Thoracic aorta (tissue), 2 donors: ENCODE data around the gene DLGAP4. TPM values are rescaled to one million over a fixed set of nuclear protein-coding genes. Genes with fewer than 3 reads are reported as not detected.

Experiments
- ATAC-seq: fragments of 150-250 bp; one replicate; pipeline ENCODE4 v1.8.0; 2017; ENCODE audit warnings: low read depth; ENCODE audit not compliant: insufficient number of reproducible peaks, low FRiP score
- DNase-seq: peaks from one replicate; pipeline ENCODE4 v3.0.0-alpha.2; 2020; ENCODE audit warnings: low spot score
- H3K27ac ChIP-seq, 2 donors: fragments of 200-600 bp; sonication (generic); 1 replicate in 1 of 2; 2 replicates in 1 of 2; pipeline ENCODE4 v1.5.1; 2016; ENCODE audit warnings: mild to moderate bottlenecking in 2 of 2, moderate library complexity in 2 of 2
- H3K27me3 ChIP-seq: fragments of 200-600 bp; sonication (generic); replicated peaks from 2 replicates; pipeline ENCODE4 v1.6.0; 2016; ENCODE audit warnings: mild to moderate bottlenecking; ENCODE audit not compliant: insufficient read depth
- H3K36me3 ChIP-seq: fragments of 200-600 bp; sonication (generic); one replicate; pipeline ENCODE4 v1.5.1; 2016
- H3K4me1 ChIP-seq, 2 donors: fragments of 200-600 bp; sonication (generic); 1 replicate in 1 of 2; 2 replicates in 1 of 2; pipeline versions ENCODE4 v1.5.1 to v1.6.0; 2016; ENCODE audit warnings: low read depth in 2 of 2, mild to moderate bottlenecking in 1 of 2; ENCODE audit not compliant: control insufficient read depth in 1 of 2
- H3K4me3 ChIP-seq: fragments of 200-600 bp; sonication (generic); 2 replicates; pipeline ENCODE4 v1.5.1; 2016; ENCODE audit warnings: mild to moderate bottlenecking
- H3K9me3 ChIP-seq: fragments of 200-600 bp; sonication (generic); 2 replicates; pipeline ENCODE4 v1.5.1; 2016
- total RNA-seq, 2 donors: library from RNA; depleted of rRNA; stranded (reverse); fragments of >200 nt; gene quantifications; one replicate each; pipeline versions ENCODE4 v1.1.0 to v1.2.3, GENCODE V29; 2016
- TF ChIP-seq, protein P1 (sequence below): fragments of 200-600 bp; sonication (generic); IDR thresholded peaks from one replicate; pipeline ENCODE4 v1.5.1; 2019; ENCODE audit warnings: antibody characterized with exemption

DLGAP4 gene
- total RNA-seq, 2 donors from 2014 or later: 66.2 to 105 TPM

DNA sequence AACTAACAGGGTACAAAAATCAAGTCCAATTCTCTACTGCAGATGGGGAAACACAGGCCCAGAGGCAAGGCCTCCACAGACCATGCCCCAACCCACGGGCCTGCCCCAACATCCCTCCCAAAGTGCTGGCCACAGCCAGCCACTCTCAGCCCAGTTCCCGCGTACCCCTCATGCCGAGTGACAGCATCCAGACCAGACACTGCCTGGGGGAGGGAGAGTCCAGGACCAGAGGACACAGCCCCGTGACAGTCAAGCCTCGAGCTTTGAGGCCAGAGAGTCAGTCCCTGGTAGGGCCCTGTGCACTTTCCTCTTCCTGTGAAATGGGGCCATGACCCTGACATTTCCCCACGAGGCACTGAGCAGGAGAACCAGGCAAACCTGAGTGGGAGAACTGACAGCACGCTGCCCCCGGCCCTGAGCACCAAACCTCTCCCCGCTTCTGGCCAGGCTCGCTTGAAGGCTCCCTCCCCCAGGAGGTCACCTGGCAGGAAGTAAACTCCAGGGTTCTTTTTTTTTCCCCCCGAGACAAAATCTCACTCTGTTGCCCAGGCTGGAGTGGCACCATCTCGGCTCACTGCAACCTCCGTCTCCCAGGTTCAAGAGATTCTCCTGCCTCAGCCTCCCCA lies 240.1 kb downstream of the DLGAP4 start:
- H3K4me1 ChIP-seq: peaks cover 12 to 76% of the 10 kb centered on the region in 2 donors
- no peaks in the 10 kb centered on the region for H3K9me3 ChIP-seq
- no peak for ATAC-seq
- peaks cover 41% of the 10 kb centered on the region for H3K36me3 ChIP-seq
- peak overlapping the region; percentile 38 to 57 for H3K27ac ChIP-seq
- H3K4me3 ChIP-seq: peak overlapping the region; percentile 91
- H3K27me3 ChIP-seq: no peaks in the 10 kb centered on the region
- DNase-seq: no peak
- TF ChIP-seq, protein P1, sequence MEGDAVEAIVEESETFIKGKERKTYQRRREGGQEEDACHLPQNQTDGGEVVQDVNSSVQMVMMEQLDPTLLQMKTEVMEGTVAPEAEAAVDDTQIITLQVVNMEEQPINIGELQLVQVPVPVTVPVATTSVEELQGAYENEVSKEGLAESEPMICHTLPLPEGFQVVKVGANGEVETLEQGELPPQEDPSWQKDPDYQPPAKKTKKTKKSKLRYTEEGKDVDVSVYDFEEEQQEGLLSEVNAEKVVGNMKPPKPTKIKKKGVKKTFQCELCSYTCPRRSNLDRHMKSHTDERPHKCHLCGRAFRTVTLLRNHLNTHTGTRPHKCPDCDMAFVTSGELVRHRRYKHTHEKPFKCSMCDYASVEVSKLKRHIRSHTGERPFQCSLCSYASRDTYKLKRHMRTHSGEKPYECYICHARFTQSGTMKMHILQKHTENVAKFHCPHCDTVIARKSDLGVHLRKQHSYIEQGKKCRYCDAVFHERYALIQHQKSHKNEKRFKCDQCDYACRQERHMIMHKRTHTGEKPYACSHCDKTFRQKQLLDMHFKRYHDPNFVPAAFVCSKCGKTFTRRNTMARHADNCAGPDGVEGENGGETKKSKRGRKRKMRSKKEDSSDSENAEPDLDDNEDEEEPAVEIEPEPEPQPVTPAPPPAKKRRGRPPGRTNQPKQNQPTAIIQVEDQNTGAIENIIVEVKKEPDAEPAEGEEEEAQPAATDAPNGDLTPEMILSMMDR: no peak

GRCh38 chr20:36547186-36548005 lies 241.3 kb downstream of the DLGAP4 start:
- H3K36me3 ChIP-seq: peaks cover 40% of the 10 kb centered on the region
- peak overlapping the region; percentile 38 to 57 for H3K27ac ChIP-seq
- TF ChIP-seq, protein P1: no peak
- no peaks in the 10 kb centered on the region for H3K27me3 ChIP-seq
- no peak overlapping the region for H3K4me3 ChIP-seq
- DNase-seq (no peak), ATAC-seq (no peak)
- H3K9me3 ChIP-seq: no peaks in the 10 kb centered on the region
- peaks cover 12 to 76% of the 10 kb centered on the region in 2 donors for H3K4me1 ChIP-seq

- Histone ChIP-seq H3K27ac (peak overlapping the region in 1 of 2 donors; percentile 57), H3K36me3 (peaks cover 37% of the 10 kb centered on the region), H3K27me3 (no peaks in the 10 kb centered on the region), H3K4me3 (no peak overlapping the region), H3K4me1 (peaks cover 12 to 76% of the 10 kb centered on the region in 2 donors), H3K9me3 (no peaks in the 10 kb centered on the region)
- TF ChIP-seq, protein P1: no peak
- ATAC-seq: no peak
- DNase-seq: no peak
Observed at GRCh38 chr20:36548006-36548315, 241.8 kb downstream of the DLGAP4 start.

DNA sequence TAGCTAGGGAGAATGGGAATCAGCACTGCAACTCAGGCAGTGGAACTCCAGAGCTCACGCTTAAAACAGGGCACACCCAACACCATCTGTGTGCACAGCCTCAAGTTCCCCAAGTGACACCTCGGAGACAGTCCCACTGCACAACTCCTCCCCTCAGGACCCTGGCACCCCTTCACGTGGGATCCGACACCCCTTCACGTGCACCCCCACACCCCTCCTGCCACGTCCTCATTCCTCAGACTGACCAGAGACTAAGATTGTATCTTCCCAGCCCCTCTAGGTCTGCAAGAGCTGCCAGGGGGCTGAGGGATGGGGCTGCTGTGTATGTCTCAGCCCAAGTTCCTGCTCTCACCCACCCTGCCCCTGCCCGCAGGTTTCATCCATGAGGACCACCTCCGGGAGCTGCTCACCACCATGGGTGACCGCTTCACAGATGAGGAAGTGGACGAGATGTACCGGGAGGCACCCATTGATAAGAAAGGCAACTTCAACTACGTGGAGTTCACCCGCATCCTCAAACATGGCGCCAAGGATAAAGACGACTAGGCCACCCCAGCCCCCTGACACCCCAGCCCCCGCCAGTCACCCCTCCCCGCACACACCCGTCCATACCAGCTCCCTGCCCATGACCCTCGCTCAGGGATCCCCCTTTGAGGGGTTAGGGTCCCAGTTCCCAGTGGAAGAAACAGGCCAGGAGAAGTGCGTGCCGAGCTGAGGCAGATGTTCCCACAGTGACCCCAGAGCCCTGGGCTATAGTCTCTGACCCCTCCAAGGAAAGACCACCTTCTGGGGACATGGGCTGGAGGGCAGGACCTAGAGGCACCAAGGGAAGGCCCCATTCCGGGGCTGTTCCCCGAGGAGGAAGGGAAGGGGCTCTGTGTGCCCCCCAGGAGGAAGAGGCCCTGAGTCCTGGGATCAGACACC lies 242.8 kb downstream of the DLGAP4 start:
- DNase-seq (no peak), ATAC-seq (no peak)
- no peak overlapping the region for H3K4me3 ChIP-seq
- TF ChIP-seq, protein P1: no peak
- H3K4me1 ChIP-seq: peaks cover 12 to 68% of the 10 kb centered on the region in 2 donors
- peaks cover 37% of the 10 kb centered on the region for H3K36me3 ChIP-seq
- no peaks in the 10 kb centered on the region for H3K9me3 ChIP-seq
- H3K27ac ChIP-seq: peak overlapping the region in 1 of 2 donors; percentile 66
- no peaks in the 10 kb centered on the region for H3K27me3 ChIP-seq

DNA sequence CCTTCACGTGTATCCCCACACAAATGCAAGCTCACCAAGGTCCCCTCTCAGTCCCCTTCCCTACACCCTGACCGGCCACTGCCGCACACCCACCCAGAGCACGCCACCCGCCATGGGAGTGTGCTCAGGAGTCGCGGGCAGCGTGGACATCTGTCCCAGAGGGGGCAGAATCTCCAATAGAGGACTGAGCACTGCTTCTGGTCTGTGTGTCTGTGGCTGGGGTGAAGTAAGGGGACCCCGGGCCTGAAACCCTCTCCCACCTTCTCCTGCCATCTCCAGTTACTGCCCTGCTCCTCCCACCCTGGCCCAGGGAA lies 243.4 kb downstream of the DLGAP4 start:
- H3K36me3 ChIP-seq: peaks cover 37% of the 10 kb centered on the region
- TF ChIP-seq, protein P1: no peak
- H3K4me3 ChIP-seq: no peak overlapping the region
- no peak for DNase-seq
- H3K27ac ChIP-seq: peak overlapping the region; percentile 66 to 75
- H3K4me1 ChIP-seq: peaks cover 11 to 62% of the 10 kb centered on the region in 2 donors
- H3K27me3 ChIP-seq: no peaks in the 10 kb centered on the region
- ATAC-seq: no peak
- H3K9me3 ChIP-seq: no peaks in the 10 kb centered on the region
